HepG2 (cell line): Measurements from ENCODE around the gene TTC17. TPM values are rescaled to one million over a fixed set of nuclear protein-coding genes. Genes with fewer than 3 reads are reported as not detected.

ENCODE experiments used
- CAMTA2 ChIP-seq: sonication (generic); formaldehyde crosslinking; IDR thresholded peaks from 2 replicates; pipeline ENCODE4 v1.4.0; 2020; ENCODE audit warnings: mild to moderate bottlenecking, missing genetic modification reagents, borderline replicate concordance
- ELK4 ChIP-seq: sonication (generic); formaldehyde crosslinking; IDR thresholded peaks from 2 replicates; pipeline ENCODE4 v1.9.0; 2021; ENCODE audit warnings: missing genetic modification reagents, borderline replicate concordance
- GABPB1 ChIP-seq: IDR thresholded peaks from 2 replicates; pipeline ENCODE4 v1.6.1; 2016; ENCODE audit warnings: mild to moderate bottlenecking, missing genetic modification reagents, moderate library complexity, missing compliant biosample characterization
- GATAD2A ChIP-seq: IDR thresholded peaks from 2 replicates; pipeline ENCODE4 v1.6.1; 2016
- HMG20A ChIP-seq: IDR thresholded peaks from 2 replicates; pipeline ENCODE4 v1.6.1; 2016; ENCODE audit warnings: borderline replicate concordance
- MAFG ChIP-seq: sonication (generic); formaldehyde crosslinking; IDR thresholded peaks from 2 replicates; pipeline ENCODE4 v1.5.1; 2020; ENCODE audit warnings: mild to moderate bottlenecking, missing genetic modification reagents
- MBD4 ChIP-seq: IDR thresholded peaks from 2 replicates; pipeline ENCODE4 v1.6.1; 2012; ENCODE audit warnings: low read length, inconsistent platforms, borderline replicate concordance
- MEIS2 ChIP-seq: sonication (generic); formaldehyde crosslinking; IDR thresholded peaks from 2 replicates; pipeline ENCODE4 v1.9.0; 2021; ENCODE audit warnings: mild to moderate bottlenecking, missing genetic modification reagents
- MTA1 ChIP-seq: sonication (generic); formaldehyde crosslinking; IDR thresholded peaks from 2 replicates; pipeline ENCODE4 v1.4.0; 2020; ENCODE audit warnings: missing genetic modification reagents, mild to moderate bottlenecking, borderline replicate concordance
- PHF8 ChIP-seq: sonication (generic); formaldehyde crosslinking; IDR thresholded peaks from 2 replicates; pipeline ENCODE4 v1.5.0; 2020; ENCODE audit warnings: missing genetic modification reagents
- PLSCR1 ChIP-seq: sonication (generic); formaldehyde crosslinking; IDR thresholded peaks from 2 replicates; pipeline ENCODE4 v1.5.0; 2020; ENCODE audit warnings: missing genetic modification reagents, mild to moderate bottlenecking, borderline replicate concordance
- POGZ ChIP-seq: sonication (generic); formaldehyde crosslinking; IDR thresholded peaks from 2 replicates; pipeline ENCODE4 v1.4.0; 2020; ENCODE audit warnings: mild to moderate bottlenecking, missing genetic modification reagents
- SOX13 ChIP-seq, 3 experiments: fragments of 450-650 bp in 1 of 3; sonication (generic) in 1 of 3; formaldehyde crosslinking in 1 of 3; IDR thresholded peaks in 2 of 3; conservative IDR thresholded peaks in 1 of 3; 2 replicates each; pipeline versions ENCODE4 v1.5.0 to v1.6.1; 2016 to 2020; ENCODE audit warnings: antibody characterized with exemption in 1 of 3, mild to moderate bottlenecking in 1 of 3, missing compliant biosample characterization in 1 of 3, missing genetic modification reagents in 1 of 3, moderate library complexity in 1 of 3
- STAT5B ChIP-seq: sonication (generic); formaldehyde crosslinking; IDR thresholded peaks from 2 replicates; pipeline ENCODE4 v1.4.0; 2020; ENCODE audit warnings: missing genetic modification reagents
- SYNCRIP ChIP-seq: fragments of 200-400 bp; formaldehyde crosslinking; IDR thresholded peaks from 2 replicates; pipeline ENCODE4 v1.6.1; 2018; ENCODE audit warnings: mild to moderate bottlenecking, low read depth, low read length; ENCODE audit not compliant: insufficient read depth
- TBX3 ChIP-seq: fragments of 450-650 bp; IDR thresholded peaks from 2 replicates; pipeline ENCODE4 v1.6.1; 2017; ENCODE audit warnings: antibody characterized with exemption, mild to moderate bottlenecking, inconsistent platforms, borderline replicate concordance
- TEAD3 ChIP-seq: optimal IDR thresholded peaks from 2 replicates; pipeline ENCODE3; 2016; ENCODE audit warnings: borderline replicate concordance
- TRAFD1 ChIP-seq: sonication (generic); formaldehyde crosslinking; IDR thresholded peaks from 2 replicates; pipeline ENCODE4 v1.5.1; 2020; ENCODE audit warnings: missing genetic modification reagents, mild to moderate bottlenecking, borderline replicate concordance
- ZBTB44 ChIP-seq: sonication (generic); formaldehyde crosslinking; IDR thresholded peaks from 2 replicates; pipeline ENCODE4 v1.4.0; 2020; ENCODE audit warnings: missing genetic modification reagents
- ZNF20 ChIP-seq: sonication (generic); formaldehyde crosslinking; IDR thresholded peaks from 2 replicates; pipeline ENCODE4 v1.4.0; 2020; ENCODE audit warnings: mild to moderate bottlenecking, moderate library complexity, missing genetic modification reagents
- ZNF615 ChIP-seq: sonication (generic); formaldehyde crosslinking; IDR thresholded peaks from 2 replicates; pipeline ENCODE4 v1.5.0; 2020; ENCODE audit warnings: mild to moderate bottlenecking, missing genetic modification reagents, borderline replicate concordance
- ZNF639 ChIP-seq: conservative IDR thresholded peaks from 2 replicates; pipeline ENCODE4 v1.6.1; 2018; ENCODE audit warnings: missing genetic modification reagents
- ZNF747 ChIP-seq: sonication (generic); formaldehyde crosslinking; IDR thresholded peaks from 2 replicates; pipeline ENCODE4 v1.8.1; 2023; ENCODE audit warnings: missing genetic modification reagents, mild to moderate bottlenecking, borderline replicate concordance
- polyA plus RNA-seq, 8 experiments: library from polyadenylated mRNA; depleted of rRNA in 3 of 8; stranded (reverse) in 7 of 8; unstranded in 1 of 8; fragments of >200 nt; fragmentation: Illumina TruSeq in 4 of 8; extraction: Trizol in 4 of 8; gene quantifications; 2 replicates each; pipeline versions ENCODE4 v1.2.1 to v1.2.3, GENCODE V29; 2011 to 2016; ENCODE audit warnings: low read depth in 4 of 8, missing spikeins in 1 of 8, mixed read lengths in 1 of 8; ENCODE audit not compliant: insufficient read depth in 1 of 8
- total RNA-seq, 5 experiments: library from RNA; depleted of rRNA; stranded (reverse); fragments of >200 nt; fragmentation: Illumina TruSeq; extraction: Trizol; gene quantifications; 2 replicates each; pipeline ENCODE4 v1.2.3, GENCODE V29; 2016; ENCODE audit warnings: low read depth in 1 of 5

Gene TTC17
- total and polyA plus RNA-seq, 2 of the 13 experiments (the other 11 are each of a cell fraction or from before 2014, with no cell fraction given) = 55.9 to 99.7 TPM

- TF ChIP-seq SOX13 (IDR thresholded peaks at IDR 0.05) (no peak; the same call in 1 of the 2 replicates), SOX13 (CRISPR knock-in tag; conservative IDR thresholded peaks at IDR 0.05 in 1 of 2, IDR thresholded peaks at IDR 0.05 in 1 of 2) (peak in 1 of 2 experiments; percentile 10; a peak in 1 of 4 replicates), CAMTA2 (CRISPR knock-in tag) (no peak), ZNF615 (no peak; the same call in 1 of the 2 replicates), GABPB1 (CRISPR knock-in tag) (peak; percentile 99), ZNF20 (CRISPR knock-in tag) (0 out of 2 replicates have a peak, but pooled peaks have one; percentile 52), TBX3 (no peak), POGZ (peak; percentile 94), ZNF639 (CRISPR knock-in tag) (0 out of 2 replicates have a peak, but pooled peaks have one; percentile 23), HMG20A (CRISPR knock-in tag) (no peak), GATAD2A (CRISPR knock-in tag) (peak; percentile 10; the same call in 1 of the 2 replicates), ELK4 (no peak), STAT5B (no peak), TRAFD1 (CRISPR knock-in tag) (no peak), ZNF747 (peak; percentile 93), PLSCR1 (no peak), MEIS2 (CRISPR knock-in tag) (peak; percentile 72; the same call in 1 of the 2 replicates), MTA1 (CRISPR knock-in tag) (peak; percentile 85; the same call in 1 of the 2 replicates), TEAD3 (CRISPR knock-in tag) (no peak), ZBTB44 (CRISPR knock-in tag) (no peak), PHF8 (CRISPR knock-in tag) (peak; percentile 99), SYNCRIP (no peak), MAFG (CRISPR knock-in tag) (no peak), MBD4 (no peak)
Measured at GRCh38 chr11:43358801-43359421, at the start of gene TTC17 (continued).
